ENCODE data around the gene PLCXD1.

PLCXD1 gene

GRCh38 chrX:287670-288069 lies 6.5 kb downstream of the PLCXD1 start:
- ATAC-seq, result no peak
- no peak for TF ChIP-seq ARNTL (CRISPR knock-in tag; IDR thresholded peaks at IDR 0.05; ENCODE audit: borderline replicate concordance, low read depth)
- no peak for TF ChIP-seq ESRRG (CRISPR knock-in tag; IDR thresholded peaks at IDR 0.05)
- TF ChIP-seq TCF4 (CRISPR knock-in tag; IDR thresholded peaks at IDR 0.05; ENCODE audit: borderline replicate concordance), result no peak
- TF ChIP-seq CSDC2 (CRISPR knock-in tag; IDR thresholded peaks at IDR 0.05), result no peak
- TF ChIP-seq TSHZ2 (CRISPR knock-in tag; IDR thresholded peaks at IDR 0.05), result no peak
- no peak for TF ChIP-seq TOX (CRISPR knock-in tag; IDR thresholded peaks at IDR 0.05; ENCODE audit: borderline replicate concordance)
- TF ChIP-seq ZNF565 (CRISPR knock-in tag; conservative IDR thresholded peaks at IDR 0.05; ENCODE audit: low read depth), result no peak
- no peak for TF ChIP-seq ZFP30 (CRISPR knock-in tag; IDR thresholded peaks at IDR 0.05)
- TF ChIP-seq ISL1 (CRISPR knock-in tag; IDR thresholded peaks at IDR 0.05), result no peak
- no peak for TF ChIP-seq SNAI2 (CRISPR knock-in tag; IDR thresholded peaks at IDR 0.05)
- no peak for TF ChIP-seq ZFP3 (CRISPR knock-in tag; IDR thresholded peaks at IDR 0.05)
- no peak for TF ChIP-seq CREB5 (CRISPR knock-in tag; IDR thresholded peaks at IDR 0.05; ENCODE audit: low read depth)
- no peak for TF ChIP-seq POU6F1 (CRISPR knock-in tag; IDR thresholded peaks at IDR 0.05; ENCODE audit: borderline replicate concordance, low read depth)
- TF ChIP-seq GLIS3 (CRISPR knock-in tag; IDR thresholded peaks at IDR 0.05), result no peak
- no peak for TF ChIP-seq PATZ1 (CRISPR knock-in tag; IDR thresholded peaks at IDR 0.05; ENCODE audit: borderline replicate concordance)
- no peak for TF ChIP-seq BACH2 (CRISPR knock-in tag; IDR thresholded peaks at IDR 0.05; ENCODE audit: borderline replicate concordance)
- TF ChIP-seq PPARA (CRISPR knock-in tag; IDR thresholded peaks at IDR 0.05; ENCODE audit: borderline replicate concordance), result no peak

- ATAC-seq, result no peak
- no peak for TF ChIP-seq TCF4 (CRISPR knock-in tag; IDR thresholded peaks at IDR 0.05; ENCODE audit: borderline replicate concordance)
- no peak for TF ChIP-seq BACH2 (CRISPR knock-in tag; IDR thresholded peaks at IDR 0.05; ENCODE audit: borderline replicate concordance)
- TF ChIP-seq PATZ1 (CRISPR knock-in tag; IDR thresholded peaks at IDR 0.05; ENCODE audit: borderline replicate concordance), result no peak
Measured at GRCh38 chrX:288561-288991, 7.4 kb downstream of the PLCXD1 start.

- ATAC-seq, result no peak
- no peak for TF ChIP-seq ZFP3 (CRISPR knock-in tag; IDR thresholded peaks at IDR 0.05)
- no peak for TF ChIP-seq ZNF8 (CRISPR knock-in tag; IDR thresholded peaks at IDR 0.05)
- no peak for TF ChIP-seq ZC3H10 (CRISPR knock-in tag; IDR thresholded peaks at IDR 0.05)
- no peak for TF ChIP-seq CSDC2 (CRISPR knock-in tag; IDR thresholded peaks at IDR 0.05)
- TF ChIP-seq ARNTL (CRISPR knock-in tag; IDR thresholded peaks at IDR 0.05; ENCODE audit: borderline replicate concordance, low read depth), result no peak
- no peak for TF ChIP-seq ZNF565 (CRISPR knock-in tag; conservative IDR thresholded peaks at IDR 0.05; ENCODE audit: low read depth)
- no peak for TF ChIP-seq GLIS3 (CRISPR knock-in tag; IDR thresholded peaks at IDR 0.05)
- no peak for TF ChIP-seq ZFP30 (CRISPR knock-in tag; IDR thresholded peaks at IDR 0.05)
- TF ChIP-seq RARB (CRISPR knock-in tag; IDR thresholded peaks at IDR 0.05), result no peak
- TF ChIP-seq CREB5 (CRISPR knock-in tag; IDR thresholded peaks at IDR 0.05; ENCODE audit: low read depth), result no peak
- no peak for TF ChIP-seq OSR1 (CRISPR knock-in tag; IDR thresholded peaks at IDR 0.05)
- TF ChIP-seq TSHZ2 (CRISPR knock-in tag; IDR thresholded peaks at IDR 0.05), result no peak
Measured at GRCh38 chrX:290476-291166, 9.4 kb downstream of the PLCXD1 start.
